WTC11 (cell line): ENCODE results near the gene RASL12. TPM values are rescaled to one million over a fixed set of nuclear protein-coding genes. Genes with fewer than 3 reads are reported as not detected.

Experiments used
- ATAC-seq: fragments of 200-7000 bp; cut with Tn5 transposase; 2 replicates; pipeline ENCODE4 v1.10.0; 2021; ENCODE audit warnings: mild to moderate bottlenecking, moderate library complexity
- CTCF ChIA-PET: fragments of 300-600 bp; sonication (Branson Sonifier 250); formaldehyde crosslinking; loops from one replicate; lab custom pipeline; 2021; ENCODE audit warnings: antibody characterized with exemption; lab: Charles Lee
- POLR2A ChIA-PET: fragments of 350-600 bp; sonication (Branson Sonifier 250); formaldehyde crosslinking; loops from one replicate; lab custom pipeline; 2021; ENCODE audit warnings: antibody characterized with exemption; lab: Charles Lee
- DNase-seq: peaks from one replicate; pipeline ENCODE4 v3.0.0; 2021; ENCODE audit warnings: low spot score
- H3K27ac Mint-ChIP-seq: 2 replicates; pipeline ENCODE4 v1.8.0; 2021; ENCODE audit warnings: mixed read lengths
- H3K27me3 Mint-ChIP-seq: 2 replicates; pipeline ENCODE4 v1.8.0; 2021; ENCODE audit warnings: low read depth, mild to moderate bottlenecking, moderate library complexity, mixed read lengths
- H3K36me3 Mint-ChIP-seq: 2 replicates; pipeline ENCODE4 v1.8.0; 2021; ENCODE audit warnings: mixed read lengths
- H3K4me1 Mint-ChIP-seq: 2 replicates; pipeline ENCODE4 v1.8.0; 2022; ENCODE audit warnings: mixed read lengths
- H3K4me3 Mint-ChIP-seq: 2 replicates; pipeline ENCODE4 v1.8.0; 2021; ENCODE audit warnings: mild to moderate bottlenecking, moderate library complexity, mixed read lengths
- H3K9me3 Mint-ChIP-seq: 2 replicates; pipeline ENCODE4 v1.8.0; 2021; ENCODE audit warnings: mixed read lengths
- ATF1 ChIP-seq: sonication (generic); formaldehyde crosslinking; IDR thresholded peaks from 2 replicates; pipeline ENCODE4 v1.8.1; 2023; ENCODE audit warnings: mild to moderate bottlenecking, moderate library complexity, missing genetic modification reagents
- CBFB ChIP-seq: sonication (generic); formaldehyde crosslinking; IDR thresholded peaks from 2 replicates; pipeline ENCODE4 v1.8.1; 2022; ENCODE audit warnings: mild to moderate bottlenecking, low read depth, missing genetic modification reagents
- CREM ChIP-seq: sonication (generic); formaldehyde crosslinking; IDR thresholded peaks from 2 replicates; pipeline ENCODE4 v1.8.1; 2022; ENCODE audit warnings: mild to moderate bottlenecking, missing genetic modification reagents, moderate library complexity
- FOXK1 ChIP-seq: sonication (generic); formaldehyde crosslinking; IDR thresholded peaks from 2 replicates; pipeline ENCODE4 v1.8.0; 2022; ENCODE audit warnings: mild to moderate bottlenecking, moderate library complexity, missing genetic modification reagents
- FOXP1 ChIP-seq: sonication (generic); formaldehyde crosslinking; IDR thresholded peaks from 2 replicates; pipeline ENCODE4 v1.8.0; 2022; ENCODE audit warnings: missing genetic modification reagents, mild to moderate bottlenecking, moderate library complexity, borderline replicate concordance
- FOXP4 ChIP-seq: sonication (generic); formaldehyde crosslinking; IDR thresholded peaks from 2 replicates; pipeline ENCODE4 v1.8.0; 2022; ENCODE audit warnings: mild to moderate bottlenecking, missing genetic modification reagents
- HMGXB4 ChIP-seq: sonication (generic); formaldehyde crosslinking; IDR thresholded peaks from 2 replicates; pipeline ENCODE4 v1.8.1; 2023; ENCODE audit warnings: mild to moderate bottlenecking, moderate library complexity, missing genetic modification reagents
- JUN ChIP-seq: sonication (generic); formaldehyde crosslinking; IDR thresholded peaks from 2 replicates; pipeline ENCODE4 v1.8.0; 2023; ENCODE audit warnings: mild to moderate bottlenecking, missing genetic modification reagents
- NFATC4 ChIP-seq: fragments of 250-450 bp; sonication (Bioruptor Pico); IDR thresholded peaks from 2 replicates; pipeline ENCODE4 v1.9.0; 2021; ENCODE audit warnings: mild to moderate bottlenecking
- NR3C1 ChIP-seq: sonication (generic); formaldehyde crosslinking; conservative IDR thresholded peaks from 2 replicates; pipeline ENCODE4 v1.8.1; 2023; ENCODE audit warnings: low read depth, mild to moderate bottlenecking, missing genetic modification reagents
- PRRX2 ChIP-seq: fragments of 250-450 bp; sonication (Bioruptor Pico); IDR thresholded peaks from 2 replicates; pipeline ENCODE4 v1.8.0; 2021; ENCODE audit warnings: mild to moderate bottlenecking
- TP53 ChIP-seq: sonication (generic); formaldehyde crosslinking; IDR thresholded peaks from 2 replicates; pipeline ENCODE4 v1.8.1; 2023; ENCODE audit warnings: mild to moderate bottlenecking, missing genetic modification reagents
- USF1 ChIP-seq: sonication (generic); formaldehyde crosslinking; IDR thresholded peaks from 2 replicates; pipeline ENCODE4 v1.8.0; 2022; ENCODE audit warnings: mild to moderate bottlenecking, missing genetic modification reagents
- ZBTB21 ChIP-seq: sonication (generic); formaldehyde crosslinking; IDR thresholded peaks from 2 replicates; pipeline ENCODE4 v1.8.1; 2023; ENCODE audit warnings: mild to moderate bottlenecking, missing genetic modification reagents, borderline replicate concordance
- total RNA-seq: library from RNA; stranded (reverse); gene quantifications from 3 replicates; pipeline ENCODE4 v1.2.3, GENCODE V29; 2021
- TF ChIP-seq, protein P1 (sequence below): fragments of 200-600 bp; IDR thresholded peaks from 2 replicates; pipeline ENCODE4 v1.8.0; 2022; ENCODE audit warnings: antibody characterized with exemption

The RASL12 gene
- total RNA-seq, 1 experiment from 2014 or later: 5.6 TPM

GRCh38 chr15:65077981-65078352 is 10.2 kb upstream of the RASL12 start (continued):
- TF ChIP-seq PRRX2 (CRISPR knock-in tag): no peak
- TF ChIP-seq USF1: no peak

DNA sequence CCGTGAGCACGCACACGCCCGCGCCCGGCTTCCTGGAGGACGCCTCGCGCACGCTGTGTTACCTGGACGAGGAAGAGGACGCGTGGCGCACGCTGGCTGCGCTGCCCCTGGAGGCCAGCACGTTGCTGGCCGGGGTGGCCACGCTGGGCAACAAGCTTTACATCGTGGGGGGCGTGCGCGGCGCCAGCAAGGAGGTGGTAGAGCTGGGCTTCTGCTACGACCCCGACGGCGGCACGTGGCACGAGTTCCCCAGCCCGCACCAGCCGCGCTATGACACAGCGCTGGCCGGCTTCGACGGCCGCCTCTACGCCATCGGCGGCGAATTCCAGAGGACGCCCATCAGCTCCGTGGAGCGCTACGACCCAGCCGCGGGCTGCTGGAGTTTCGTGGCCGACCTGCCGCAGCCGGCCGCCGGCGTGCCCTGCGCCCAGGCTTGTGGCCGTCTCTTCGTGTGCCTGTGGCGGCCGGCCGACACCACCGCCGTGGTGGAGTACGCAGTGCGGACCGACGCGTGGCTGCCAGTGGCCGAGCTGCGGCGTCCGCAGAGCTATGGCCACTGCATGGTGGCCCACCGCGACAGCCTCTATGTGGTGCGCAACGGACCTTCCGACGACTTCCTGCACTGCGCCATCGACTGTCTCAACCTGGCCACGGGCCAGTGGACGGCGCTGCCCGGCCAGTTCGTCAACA is 9.6 kb upstream of the RASL12 start:
- Mint-ChIP-seq H3K4me3 (no peak overlapping the region), H3K27me3 (peaks cover 12% of the 10 kb centered on the region), H3K36me3 (peaks cover 4% of the 10 kb centered on the region; the same call in 1 of the 2 replicates), H3K4me1 (peaks cover 27% of the 10 kb centered on the region), H3K9me3 (peaks cover 11% of the 10 kb centered on the region), H3K27ac (no peak overlapping the region)
- DNase-seq: no peak
- ATAC-seq: no peak
- TF ChIP-seq TP53 (peak; percentile 15; the same call in 1 of the 2 replicates), NR3C1 (CRISPR knock-in tag) (0 out of 2 replicates have a peak, but pooled peaks have one; percentile 52), FOXK1 (CRISPR knock-in tag) (no peak), CREM (CRISPR knock-in tag) (no peak), ATF1 (CRISPR knock-in tag) (no peak), FOXP1 (CRISPR knock-in tag) (peak; percentile 81; the same call in 1 of the 2 replicates), ZBTB21 (peak; percentile 37; the same call in 1 of the 2 replicates), NFATC4 (CRISPR knock-in tag) (no peak), HMGXB4 (CRISPR knock-in tag) (peak; percentile 80; the same call in 1 of the 2 replicates), JUN (CRISPR knock-in tag) (no peak)
- TF ChIP-seq, protein P1, sequence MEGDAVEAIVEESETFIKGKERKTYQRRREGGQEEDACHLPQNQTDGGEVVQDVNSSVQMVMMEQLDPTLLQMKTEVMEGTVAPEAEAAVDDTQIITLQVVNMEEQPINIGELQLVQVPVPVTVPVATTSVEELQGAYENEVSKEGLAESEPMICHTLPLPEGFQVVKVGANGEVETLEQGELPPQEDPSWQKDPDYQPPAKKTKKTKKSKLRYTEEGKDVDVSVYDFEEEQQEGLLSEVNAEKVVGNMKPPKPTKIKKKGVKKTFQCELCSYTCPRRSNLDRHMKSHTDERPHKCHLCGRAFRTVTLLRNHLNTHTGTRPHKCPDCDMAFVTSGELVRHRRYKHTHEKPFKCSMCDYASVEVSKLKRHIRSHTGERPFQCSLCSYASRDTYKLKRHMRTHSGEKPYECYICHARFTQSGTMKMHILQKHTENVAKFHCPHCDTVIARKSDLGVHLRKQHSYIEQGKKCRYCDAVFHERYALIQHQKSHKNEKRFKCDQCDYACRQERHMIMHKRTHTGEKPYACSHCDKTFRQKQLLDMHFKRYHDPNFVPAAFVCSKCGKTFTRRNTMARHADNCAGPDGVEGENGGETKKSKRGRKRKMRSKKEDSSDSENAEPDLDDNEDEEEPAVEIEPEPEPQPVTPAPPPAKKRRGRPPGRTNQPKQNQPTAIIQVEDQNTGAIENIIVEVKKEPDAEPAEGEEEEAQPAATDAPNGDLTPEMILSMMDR: no peak
- CTCF ChIA-PET: interaction anchor here (0.5 to 15.1 kb wide), 16 partner anchors 8 to 288 kb away, joined by 3 to 308 read pairs (median 4); partner anchors contain the start of gene RASL12
- POLR2A ChIA-PET: interaction anchor here (0.8 to 1.1 kb wide), 2 partner anchors 10 to 14 kb away, joined by 3 to 5 read pairs; partner anchors contain the start of gene RASL12

- Mint-ChIP-seq H3K9me3 (peaks cover 11% of the 10 kb centered on the region), H3K4me3 (no peak within 1 kb of the TSS), H3K27me3 (peaks cover 12% of the 10 kb centered on the region), H3K36me3 (peaks cover 4% of the 10 kb centered on the region; the same call in 1 of the 2 replicates), H3K27ac (peak within 1 kb of the TSS; percentile 63; the same call in 1 of the 2 replicates), H3K4me1 (peaks cover 26% of the 10 kb centered on the region)
- CTCF ChIA-PET: interaction anchor here (0.8 to 15.1 kb wide), 12 partner anchors 8 to 136 kb away, joined by 3 to 308 read pairs (median 16); partner anchors contain the start of gene RASL12
- ATAC-seq: no peak
- POLR2A ChIA-PET: interaction anchor here (0.8 kb wide), 1 partner anchor 9 kb away, joined by 5 read pairs; the partner anchor contains the start of gene RASL12
- DNase-seq: no peak
- no peak for TF ChIP-seq FOXP4 (CRISPR knock-in tag)
- TF ChIP-seq CBFB (CRISPR knock-in tag): 0 out of 2 replicates have a peak, but pooled peaks have one; percentile 35
Observed at GRCh38 chr15:65076486-65077290, 8.9 kb upstream of the RASL12 start, which contains the start of gene KBTBD13. Gene KBTBD13, plus strand, starts transcription at chr15:65076746. Its CDS starts 70 bp downstream, at chr15:65076816.
